Activated T-helper 1 cell treated with anti-CD3 and anti-CD28 coated beads, Interleukin-12 subunit alpha, Interleukin-12 subunit beta, Interleukin-2, Interleukin-4 antibody, amounts not matched to agents 30 ng/mL and 10 ng/mL and 1 ng/mL, durations not matched to agents 14 hours and 24 hours and 36 hours (primary cell): Measurements from ENCODE around the gene CRAT. TPM values are rescaled to one million over a fixed set of nuclear protein-coding genes. Genes with fewer than 3 reads are reported as not detected.
"Not testable (repeated sequence)": the region's sequence is repeated elsewhere in the genome, so short reads cannot be mapped to it uniquely, and the experiment has no call there.

Source experiments
- DNase-seq: peaks from one replicate; pipeline ENCODE4 v3.0.0; 2021; ENCODE audit warnings: low spot score
- H3K27ac Mint-ChIP-seq: one replicate; pipeline ENCODE4 v1.8.0; 2021; ENCODE audit warnings: mild to moderate bottlenecking, mixed read lengths
- H3K27me3 Mint-ChIP-seq: one replicate; pipeline ENCODE4 v1.8.0; 2022; ENCODE audit warnings: mild to moderate bottlenecking, moderate library complexity, mixed read lengths; ENCODE audit not compliant: insufficient read depth
- H3K36me3 Mint-ChIP-seq: one replicate; pipeline ENCODE4 v1.8.0; 2021; ENCODE audit warnings: low read depth, mixed read lengths
- H3K4me1 Mint-ChIP-seq: one replicate; pipeline ENCODE4 v1.8.0; 2021; ENCODE audit warnings: low read depth, mixed read lengths
- H3K4me3 Mint-ChIP-seq: one replicate; pipeline ENCODE4 v1.8.0; 2021; ENCODE audit warnings: mild to moderate bottlenecking, moderate library complexity, mixed read lengths
- H3K9me3 Mint-ChIP-seq: one replicate; pipeline ENCODE4 v1.8.0; 2021; ENCODE audit warnings: mixed read lengths
- intact Hi-C: fragments of 100-400 bp; cut with micrococcal nuclease; formaldehyde crosslinking; loops from one replicate; pipeline ENCODE4 v1.15.1; 2024
- total RNA-seq: library from RNA; stranded (reverse); gene quantifications from 2 replicates; pipeline ENCODE4 v1.2.3, GENCODE V29; 2022

The CRAT gene
- total RNA-seq, 1 donor from 2014 or later, result 9.9 TPM

GRCh38 chr9:129121483-129121882 lies 10.9 kb upstream of the CRAT start:
- Mint-ChIP-seq H3K27me3 (no peaks in the 10 kb centered on the region), H3K27ac (no peak overlapping the region)
- intact Hi-C loops, result no loop called here

GRCh38 chr9:129118799-129119198 lies 8.2 kb upstream of the CRAT start:
- H3K4me3 Mint-ChIP-seq, result no peak overlapping the region
- no peak for DNase-seq
- no peaks in the 10 kb centered on the region for H3K9me3 Mint-ChIP-seq
- H3K4me1 Mint-ChIP-seq, result peaks cover 13% of the 10 kb centered on the region
- intact Hi-C loops, result no loop called here
- no peak overlapping the region for H3K27ac Mint-ChIP-seq
- H3K36me3 Mint-ChIP-seq, result peaks cover 9% of the 10 kb centered on the region
- H3K27me3 Mint-ChIP-seq, result no peaks in the 10 kb centered on the region

More at GRCh38 chr9:129121483-129121882, 10.9 kb upstream of the CRAT start:
- H3K4me3 Mint-ChIP-seq, result no peak overlapping the region
- H3K4me1 Mint-ChIP-seq, result no peaks in the 10 kb centered on the region
- no peaks in the 10 kb centered on the region for H3K9me3 Mint-ChIP-seq
- H3K36me3 Mint-ChIP-seq, result peaks cover 14% of the 10 kb centered on the region
- DNase-seq, result no peak

- H3K27me3 Mint-ChIP-seq, result no peaks in the 10 kb centered on the region
- peak overlapping the region; percentile 15 for H3K4me3 Mint-ChIP-seq
- H3K27ac Mint-ChIP-seq, result no peak overlapping the region
- intact Hi-C loops, result no loop called here
- peaks cover 30% of the 10 kb centered on the region for H3K4me1 Mint-ChIP-seq
- no peaks in the 10 kb centered on the region for H3K9me3 Mint-ChIP-seq
- DNase-seq, result no peak
- peaks cover 4% of the 10 kb centered on the region for H3K36me3 Mint-ChIP-seq
Observed at GRCh38 chr9:129113645-129114304, 3.2 kb upstream of the CRAT start.

DNA sequence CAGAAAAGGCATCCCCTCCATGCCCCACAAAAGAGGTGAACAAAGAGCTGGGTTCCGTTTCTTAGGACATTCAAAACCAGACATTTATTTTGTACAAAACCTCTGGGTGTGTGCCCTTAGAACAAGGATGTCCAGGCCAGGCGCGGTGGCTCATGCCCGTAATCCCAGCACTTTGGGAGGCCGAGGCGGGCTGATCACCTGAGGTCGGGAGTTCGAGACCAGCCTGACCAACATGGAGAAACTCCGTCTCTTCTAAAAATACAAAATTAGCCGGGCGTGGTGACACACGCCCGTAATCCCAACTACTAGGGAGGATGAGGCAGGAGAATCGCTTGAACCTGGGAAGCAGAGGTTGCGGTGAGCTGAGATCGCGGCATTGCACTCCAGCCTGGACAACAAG lies 1.9 kb upstream of the CRAT start:
- H3K9me3 Mint-ChIP-seq, intact Hi-C loops, H3K36me3 Mint-ChIP-seq, DNase-seq, H3K27me3 Mint-ChIP-seq: not testable (repeated sequence)
- peaks cover 36% of the 10 kb centered on the region for H3K4me1 Mint-ChIP-seq
- peak overlapping the region; percentile 96 for H3K4me3 Mint-ChIP-seq
- H3K27ac Mint-ChIP-seq, result peak overlapping the region; percentile 93

DNA sequence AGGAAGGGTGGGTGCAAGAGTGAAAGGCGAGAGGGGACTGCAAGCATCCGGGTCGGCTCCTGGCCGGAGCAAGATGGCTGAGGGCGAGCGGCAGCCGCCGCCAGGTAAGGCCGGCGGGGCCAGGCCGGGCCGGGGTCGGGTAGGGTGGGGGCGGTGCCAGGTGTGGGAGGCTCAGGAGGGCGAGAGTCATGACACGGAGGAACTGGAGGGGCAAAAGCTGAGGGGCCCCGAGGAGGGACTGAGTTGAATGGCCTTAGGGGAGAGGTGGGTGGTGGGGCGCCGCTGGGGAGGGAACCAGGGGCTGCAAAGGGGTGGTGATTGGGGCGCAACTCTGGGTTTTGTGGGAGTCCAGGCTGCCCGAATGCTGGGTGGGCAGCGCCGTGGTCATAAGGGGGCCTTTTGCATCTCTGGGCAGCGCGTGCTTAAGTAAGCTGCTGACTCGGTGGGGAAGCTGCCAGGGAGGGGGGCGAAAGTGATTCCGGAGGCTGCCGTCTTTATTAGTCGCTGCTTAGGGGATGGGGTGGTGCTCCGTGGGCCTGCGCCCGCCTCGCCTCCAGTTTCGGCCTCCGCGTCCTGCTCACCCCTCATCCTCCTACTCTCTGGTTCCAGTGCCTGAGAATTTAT lies 1.0 kb upstream of the CRAT start:
- intact Hi-C loops, result loop anchor here (1.0 to 2.0 kb wide), 4 partner anchors 20 to 559 kb away; partner anchors contain the start of genes SPOUT1 and SPTAN1
- H3K36me3 Mint-ChIP-seq, result peaks cover 4% of the 10 kb centered on the region
- H3K27me3 Mint-ChIP-seq, result no peaks in the 10 kb centered on the region
- no peaks in the 10 kb centered on the region for H3K9me3 Mint-ChIP-seq
- peak overlapping the region; percentile 96 for H3K4me3 Mint-ChIP-seq
- peaks cover 36% of the 10 kb centered on the region for H3K4me1 Mint-ChIP-seq
- DNase-seq, result no peak
- H3K27ac Mint-ChIP-seq, result peak overlapping the region; percentile 93

DNA sequence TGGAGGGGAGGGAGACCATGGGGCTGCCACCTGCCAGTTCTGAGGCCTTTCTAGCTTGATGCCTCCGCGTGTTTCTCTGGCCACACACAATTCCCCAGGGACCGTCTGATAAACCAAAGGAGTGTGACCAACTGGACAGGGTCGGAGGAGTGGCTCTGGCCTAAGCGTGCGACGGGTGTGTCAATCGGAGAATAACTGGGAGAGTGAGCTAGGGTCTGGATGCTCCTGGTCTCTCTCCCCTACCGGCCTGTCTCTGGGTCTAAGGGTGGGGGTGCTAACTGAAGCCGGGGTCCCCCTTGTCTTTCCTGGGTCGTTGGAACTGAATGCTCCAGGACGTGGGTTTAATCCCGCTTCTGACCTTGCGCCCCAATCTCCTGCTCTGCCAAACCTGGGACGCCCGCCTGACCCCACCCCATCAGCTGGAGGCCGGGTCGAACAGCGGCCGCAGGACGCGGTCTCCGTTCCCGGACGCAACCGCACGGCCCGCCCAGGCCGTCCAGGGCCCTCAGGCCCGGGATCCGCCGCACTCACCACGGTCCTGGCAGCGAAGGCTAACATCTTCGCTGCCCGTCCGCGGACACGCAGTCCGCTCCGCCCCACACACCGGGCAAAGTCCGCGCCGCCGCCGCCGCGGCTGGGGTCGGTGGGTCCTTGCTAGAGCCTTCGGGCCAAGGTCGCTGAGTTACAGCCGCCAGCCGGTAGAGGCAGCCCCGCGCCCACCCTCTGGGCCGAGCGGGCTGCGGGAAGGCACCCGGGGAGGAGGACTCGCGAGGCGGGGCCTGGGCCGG lies 447 bp downstream of the CRAT start:
- DNase-seq, result peak; percentile 2
- peaks cover 4% of the 10 kb centered on the region for H3K36me3 Mint-ChIP-seq

GRCh38 chr9:129109537-129109903 lies 1.1 kb downstream of the CRAT start:
- Mint-ChIP-seq H3K4me3 (peak overlapping the region; percentile 84), H3K9me3 (no peaks in the 10 kb centered on the region), H3K36me3 (peaks cover 4% of the 10 kb centered on the region), H3K27me3 (no peaks in the 10 kb centered on the region), H3K4me1 (peaks cover 26% of the 10 kb centered on the region), H3K27ac (peak overlapping the region; percentile 73)
- DNase-seq, result no peak
- intact Hi-C loops, result no loop called here

More for the DNA sequence above, 447 bp downstream of the CRAT start:
- Mint-ChIP-seq H3K27ac (no peak overlapping the region), H3K27me3 (no peaks in the 10 kb centered on the region), H3K4me3 (peak overlapping the region; percentile 72), H3K4me1 (peaks cover 32% of the 10 kb centered on the region), H3K9me3 (no peaks in the 10 kb centered on the region)
- intact Hi-C loops, result loop anchor here (1.0 to 2.0 kb wide), 8 partner anchors 29 to 654 kb away; partner anchors contain the start of genes DOLK, DOLPP1, IER5L and MIGA2

GRCh38 chr9:129108805-129109536 lies 1.6 kb downstream of the CRAT start:
- peaks cover 22% of the 10 kb centered on the region for H3K4me1 Mint-ChIP-seq
- H3K27ac Mint-ChIP-seq, result no peak overlapping the region
- peak overlapping the region; percentile 84 for H3K4me3 Mint-ChIP-seq
- H3K9me3 Mint-ChIP-seq, result no peaks in the 10 kb centered on the region
- no peak for DNase-seq
- peaks cover 4% of the 10 kb centered on the region for H3K36me3 Mint-ChIP-seq
- H3K27me3 Mint-ChIP-seq, result no peaks in the 10 kb centered on the region
- intact Hi-C loops, result no loop called here

- peak overlapping the region; percentile 84 for H3K4me3 Mint-ChIP-seq
- no peak for DNase-seq
- intact Hi-C loops, result no loop called here
- H3K27ac Mint-ChIP-seq, result no peak overlapping the region
- no peaks in the 10 kb centered on the region for H3K27me3 Mint-ChIP-seq
- H3K9me3 Mint-ChIP-seq, result no peaks in the 10 kb centered on the region
- H3K36me3 Mint-ChIP-seq, result peaks cover 4% of the 10 kb centered on the region
- peaks cover 22% of the 10 kb centered on the region for H3K4me1 Mint-ChIP-seq
Observed at GRCh38 chr9:129108083-129108804, 2.3 kb downstream of the CRAT start.

- H3K27ac Mint-ChIP-seq, result no peak overlapping the region
- H3K9me3 Mint-ChIP-seq, result no peaks in the 10 kb centered on the region
- H3K27me3 Mint-ChIP-seq, result no peaks in the 10 kb centered on the region
- peaks cover 4% of the 10 kb centered on the region for H3K36me3 Mint-ChIP-seq
- intact Hi-C loops, result no loop called here
- H3K4me3 Mint-ChIP-seq, result no peak overlapping the region
- H3K4me1 Mint-ChIP-seq, result peaks cover 22% of the 10 kb centered on the region
- DNase-seq, result no peak
Observed at GRCh38 chr9:129107651-129108050, 2.9 kb downstream of the CRAT start.

DNA sequence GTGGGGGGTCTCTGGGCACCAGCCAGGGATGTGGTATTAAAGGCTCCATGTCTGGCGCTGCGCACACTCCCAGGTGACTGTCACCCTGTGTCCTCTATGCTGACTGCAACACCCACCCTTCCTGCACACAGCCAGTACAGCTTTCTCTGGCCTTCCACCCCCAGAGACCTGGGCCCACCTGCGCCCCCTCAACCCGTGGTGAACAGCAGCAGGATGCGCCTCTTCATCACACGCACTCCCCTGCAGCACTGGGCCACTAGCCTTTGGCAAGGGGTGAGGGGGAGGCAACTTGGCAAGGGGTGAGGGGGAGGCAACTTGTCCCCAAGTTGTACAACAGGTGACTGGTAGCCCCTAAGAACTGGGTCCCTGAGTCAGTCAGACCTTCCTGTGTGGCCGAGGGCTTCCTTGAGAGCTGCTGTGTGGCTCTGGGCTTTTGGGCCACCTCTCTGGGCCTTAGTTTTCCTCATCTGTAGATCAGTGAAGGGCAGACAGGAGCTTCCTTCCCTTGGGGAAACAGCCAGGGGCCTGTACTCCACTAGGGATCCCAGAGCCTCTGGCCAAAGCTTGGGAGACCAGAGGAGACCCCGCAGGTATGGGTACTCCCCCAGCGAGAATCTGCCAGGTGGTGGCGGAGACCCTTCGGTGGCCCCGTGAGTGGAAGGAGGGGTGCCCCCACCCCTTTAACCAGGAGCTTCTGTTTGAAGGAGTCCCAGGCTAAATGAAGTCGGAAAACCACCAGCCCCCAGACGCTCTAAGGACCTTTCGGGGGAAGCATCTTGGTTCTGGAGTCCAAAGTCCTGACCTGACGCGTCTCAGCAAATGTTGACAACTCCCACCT lies 4.5 kb downstream of the CRAT start:
- no peaks in the 10 kb centered on the region for H3K9me3 Mint-ChIP-seq
- DNase-seq, result no peak
- no peaks in the 10 kb centered on the region for H3K36me3 Mint-ChIP-seq
- no peaks in the 10 kb centered on the region for H3K27me3 Mint-ChIP-seq
- no peak overlapping the region for H3K27ac Mint-ChIP-seq
- H3K4me1 Mint-ChIP-seq, result peaks cover 16% of the 10 kb centered on the region
- intact Hi-C loops, result no loop called here
- H3K4me3 Mint-ChIP-seq, result no peak overlapping the region
